Aorta (tissue), 5 donors: Measurements from ENCODE around the gene SOAT2. TPM values are rescaled to one million over a fixed set of nuclear protein-coding genes. Genes with fewer than 3 reads are reported as not detected.
"Not testable (repeated sequence)": the region's sequence is repeated elsewhere in the genome, so short reads cannot be mapped to it uniquely, and the experiment has no call there.

ENCODE experiments used
- ATAC-seq: fragments of 200-7000 bp; cut with Tn5 transposase; one replicate; pipeline ENCODE4 v1.9.1; 2022; ENCODE audit warnings: moderate library complexity; ENCODE audit not compliant: low FRiP score
- DNase-seq, 2 donors: peaks; one replicate each; pipeline ENCODE4 v3.0.0-alpha.2; 2020
- H3K27ac ChIP-seq, 2 donors: one replicate each; pipeline ENCODE4 v1.5.1; 2013; ENCODE audit warnings: low read length in 2 of 2, mild to moderate bottlenecking in 2 of 2, moderate library complexity in 2 of 2, control low read depth in 1 of 2, inconsistent platforms in 1 of 2, low read depth in 1 of 2
- H3K27me3 ChIP-seq, 2 donors: one replicate each; pipeline ENCODE4 v1.6.1; 2013; ENCODE audit warnings: control low read depth in 1 of 2, low read length in 1 of 2, mild to moderate bottlenecking in 1 of 2, moderate library complexity in 1 of 2; ENCODE audit not compliant: insufficient read depth in 2 of 2, control insufficient read depth in 1 of 2
- H3K36me3 ChIP-seq, 2 donors: one replicate each; pipeline ENCODE4 v1.6.1; 2013; ENCODE audit warnings: control low read depth in 1 of 2, low read length in 1 of 2, mild to moderate bottlenecking in 1 of 2; ENCODE audit not compliant: insufficient read depth in 2 of 2, control insufficient read depth in 1 of 2
- H3K4me1 ChIP-seq, 2 donors: one replicate each; pipeline ENCODE4 v1.6.1; 2013; ENCODE audit warnings: low read length in 2 of 2, control low read depth in 1 of 2, mild to moderate bottlenecking in 1 of 2, moderate library complexity in 1 of 2; ENCODE audit not compliant: insufficient read depth in 2 of 2, control insufficient read depth in 1 of 2
- H3K4me3 ChIP-seq, 2 donors: one replicate each; pipeline ENCODE4 v1.5.1; 2013; ENCODE audit warnings: low read length in 2 of 2, control low read depth in 1 of 2, mild to moderate bottlenecking in 1 of 2
- H3K9me3 ChIP-seq: one replicate; pipeline ENCODE4 v1.6.1; 2013; ENCODE audit warnings: mild to moderate bottlenecking, low read length; ENCODE audit not compliant: control insufficient read depth
- WGBS, 2 donors: extraction: QIAGEN DNeasy Blood & Tissue Kit; methylation state at CpG; one replicate each; pipeline ENCODE4 v1.1.7; 2013; 5-methylcytosine and 5-hydroxymethylcytosine counted together
- intact Hi-C, 2 donors: fragments of 100-400 bp; cut with DNase I; formaldehyde crosslinking; loops; one replicate each; pipeline versions ENCODE4 v1.14.2 to v1.15.0; 2022
- polyA plus RNA-seq, 2 donors: library from polyadenylated mRNA; stranded (reverse); fragments of 200-250 nt; gene quantifications; one replicate each; pipeline ENCODE4 v1.2.3, GENCODE V29; 2013
- total RNA-seq, 2 donors: library from RNA; stranded (reverse); fragmentation: NEBNext Ultra II Directional; extraction: Animal tissue kit (Norgen Biotek cat#: 25700); gene quantifications; one replicate each; pipeline ENCODE4 v1.2.1, GENCODE V29; 2021
- donor health status: healthy with polysubstance abuse.
- donor health status: Bipolar disorder and iron deficiency.
- donor health status: DM: no; HTN: no; CAD: no.
- donor health status: DM: no; HTN: no; CAD: no.
- donor health status: DM: yes; HTN: yes; CAD: no.

Gene SOAT2
- total and polyA plus RNA-seq, 4 donors, result 0.63 to 3.4 (median 1.4) TPM

GRCh38 chr12:53105256-53105655 lies 2.0 kb downstream of the SOAT2 start:
- no peak overlapping the region for H3K4me3 ChIP-seq
- intact Hi-C loops, result no loop called here
- peaks cover 0 to 4% of the 10 kb centered on the region in 2 donors for H3K4me1 ChIP-seq
- 93 to 94% methylated on average over 8 of the region's 8 CpGs for WGBS, 2 donors
- no peaks in the 10 kb centered on the region for H3K9me3 ChIP-seq
- H3K27ac ChIP-seq, result no peak overlapping the region
- no peaks in the 10 kb centered on the region for H3K27me3 ChIP-seq
- no peak for ATAC-seq
- no peak for DNase-seq
- no peaks in the 10 kb centered on the region for H3K36me3 ChIP-seq

DNA sequence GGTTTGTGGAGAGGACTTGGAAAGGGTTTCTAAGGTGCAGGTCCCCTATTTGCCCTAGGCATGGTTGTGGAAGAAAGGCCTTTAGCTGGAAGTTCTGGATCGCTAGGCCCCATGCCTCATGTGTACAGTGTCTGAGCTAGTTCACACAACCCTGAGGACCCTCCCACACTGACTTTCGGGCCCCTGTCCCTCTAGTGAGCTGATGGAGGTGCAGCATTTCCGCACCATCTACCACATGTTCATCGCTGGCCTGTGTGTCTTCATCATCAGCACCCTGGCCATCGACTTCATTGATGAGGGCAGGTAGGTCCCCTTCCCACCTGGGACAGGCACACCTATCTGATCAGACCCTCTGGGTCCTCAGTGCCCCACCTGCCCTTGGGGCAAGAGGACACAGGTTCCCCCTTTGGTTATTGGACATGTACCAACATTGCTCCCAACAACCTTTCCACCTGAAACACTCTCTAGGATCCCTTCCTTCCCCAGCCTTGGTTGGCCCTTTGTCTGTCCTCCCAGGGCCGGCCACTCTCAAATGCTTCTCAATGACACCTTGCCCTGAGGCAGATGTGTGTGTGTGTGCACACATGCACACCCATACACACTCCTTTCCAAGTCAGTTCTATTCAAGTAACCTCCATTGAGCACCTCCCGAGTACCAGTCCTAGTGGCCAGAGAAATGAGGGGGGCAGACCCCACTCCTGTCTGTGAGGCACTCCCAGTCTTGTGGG lies 2.6 kb downstream of the SOAT2 start:
- Histone ChIP-seq H3K9me3 (no peaks in the 10 kb centered on the region), H3K27me3 (no peaks in the 10 kb centered on the region), H3K4me3 (no peak overlapping the region), H3K4me1 (peaks cover 0 to 4% of the 10 kb centered on the region in 2 donors), H3K27ac (no peak overlapping the region), H3K36me3 (no peaks in the 10 kb centered on the region)
- intact Hi-C loops, result no loop called here
- no peak for ATAC-seq
- WGBS, 2 donors, result 91 to 94% methylated on average over 7 of the region's 7 CpGs
- DNase-seq, result no peak

DNA sequence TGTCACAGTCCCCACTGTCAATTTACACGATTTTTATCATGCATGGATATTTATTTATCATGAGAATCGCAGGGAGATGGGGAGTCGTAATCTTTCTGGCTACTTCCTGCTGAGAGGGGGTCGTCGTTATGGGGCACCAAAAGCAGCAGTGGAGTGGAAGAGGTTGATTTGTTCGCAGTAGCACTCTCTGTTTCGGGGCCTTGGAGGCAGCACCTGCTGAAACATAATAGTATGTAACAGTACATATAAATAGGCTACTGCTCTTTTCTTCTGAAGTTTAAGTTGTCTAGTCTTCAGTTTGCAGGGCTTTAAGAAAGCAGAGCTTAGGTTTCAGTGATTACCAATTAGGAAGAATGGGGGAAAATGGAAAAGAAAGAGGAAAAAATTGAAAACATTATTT lies 3.8 kb downstream of the SOAT2 start:
- intact Hi-C loops, result no loop called here
- ATAC-seq, result no peak
- WGBS, 2 donors, result 30 to 33% methylated on average over 7 of the region's 7 CpGs
- Histone ChIP-seq H3K27me3 (no peaks in the 10 kb centered on the region), H3K4me1 (peaks cover 0 to 4% of the 10 kb centered on the region in 2 donors), H3K9me3 (no peaks in the 10 kb centered on the region), H3K4me3 (no peak overlapping the region), H3K27ac (peak overlapping the region in 1 of 2 donors; percentile 45), H3K36me3 (no peaks in the 10 kb centered on the region)
- no peak for DNase-seq

DNA sequence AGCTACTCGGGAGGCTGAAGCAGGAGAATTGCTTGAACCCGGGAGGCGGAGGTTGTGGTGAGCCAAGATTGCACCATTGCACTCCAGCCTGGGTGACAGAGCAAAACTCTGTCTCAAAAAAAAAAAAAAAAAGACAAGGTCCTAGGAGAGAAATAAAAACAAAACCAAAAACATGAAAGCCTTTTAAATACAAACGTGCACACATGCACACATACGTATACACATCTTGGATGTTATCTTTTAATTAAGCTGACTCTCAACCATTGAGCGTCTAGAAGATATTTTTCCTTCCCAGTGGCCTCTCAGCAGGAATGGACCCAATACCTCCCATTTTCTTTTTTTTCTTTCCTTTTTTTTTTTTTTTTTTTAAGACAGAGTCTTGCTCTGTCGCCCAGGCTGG lies 9.1 kb downstream of the SOAT2 start:
- H3K27ac ChIP-seq, H3K9me3 ChIP-seq, H3K4me3 ChIP-seq, H3K36me3 ChIP-seq, intact Hi-C loops, H3K4me1 ChIP-seq, DNase-seq, H3K27me3 ChIP-seq, ATAC-seq: not testable (repeated sequence)
- WGBS, 2 donors, result 95 to 96% methylated on average over 6 to 7 of the region's 7 CpGs

DNA sequence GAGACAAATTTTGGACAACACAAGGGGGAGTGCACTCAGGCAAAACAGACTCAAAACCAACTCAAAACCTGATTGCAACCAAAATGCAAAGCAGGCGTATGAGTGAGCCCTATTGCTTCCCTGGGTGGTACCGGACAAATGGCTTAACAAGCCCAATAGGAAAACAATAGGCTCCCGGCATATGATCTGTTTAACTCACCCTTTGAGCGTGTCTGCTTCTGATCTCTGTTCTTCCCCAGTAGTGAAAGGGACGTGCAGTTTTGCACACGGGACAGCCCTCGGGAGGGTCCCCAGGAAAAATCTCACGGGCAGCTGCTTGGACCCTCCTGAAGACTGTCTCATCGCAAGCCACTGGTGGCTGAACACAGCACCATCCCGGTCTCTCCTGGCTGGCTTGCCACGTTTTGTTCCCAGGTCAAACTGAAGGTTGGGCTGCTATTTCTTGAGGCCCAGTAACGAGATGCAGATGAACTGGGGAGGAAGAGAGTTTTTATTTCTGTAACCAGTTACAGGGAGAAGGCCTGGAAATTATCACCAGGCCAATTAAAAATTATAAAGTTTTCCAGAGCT lies 9.9 kb downstream of the SOAT2 start:
- H3K4me3 ChIP-seq, result no peak overlapping the region

GRCh38 chr12:53113951-53114350 lies 10.7 kb downstream of the SOAT2 start:
- no peak for DNase-seq
- peak overlapping the region in 1 of 2 donors; percentile 6 for H3K27ac ChIP-seq
- intact Hi-C loops, result no loop called here

More for the DNA sequence above, 9.9 kb downstream of the SOAT2 start:
- intact Hi-C loops, result no loop called here
- WGBS, 2 donors, result 89 to 90% methylated on average over 12 of the region's 12 CpGs
- DNase-seq, result no peak
- Histone ChIP-seq H3K4me1 (no peaks in the 10 kb centered on the region), H3K27me3 (no peaks in the 10 kb centered on the region), H3K36me3 (no peaks in the 10 kb centered on the region), H3K9me3 (no peaks in the 10 kb centered on the region), H3K27ac (no peak overlapping the region)
- ATAC-seq, result no peak

GRCh38 chr12:53115112-53115890 lies 12.0 kb downstream of the SOAT2 start:
- H3K9me3 ChIP-seq, result no peaks in the 10 kb centered on the region
- H3K27ac ChIP-seq, result peak overlapping the region; percentile 73 to 99
- WGBS, 2 donors, result 89% methylated on average over 33 of the region's 33 CpGs
- ATAC-seq (peak; percentile 62), DNase-seq (no peak)
- H3K36me3 ChIP-seq, result no peaks in the 10 kb centered on the region
- no peaks in the 10 kb centered on the region for H3K4me1 ChIP-seq
- no peaks in the 10 kb centered on the region for H3K27me3 ChIP-seq
- no peak overlapping the region for H3K4me3 ChIP-seq
- intact Hi-C loops, result loop anchor here (5.0 kb wide), 2 partner anchors 37 to 42 kb away; no protein-coding TSS in a partner anchor

More at GRCh38 chr12:53113951-53114350, 10.7 kb downstream of the SOAT2 start:
- ATAC-seq, result no peak
- no peaks in the 10 kb centered on the region for H3K36me3 ChIP-seq
- H3K27me3 ChIP-seq, result no peaks in the 10 kb centered on the region
- H3K9me3 ChIP-seq, result no peaks in the 10 kb centered on the region
- H3K4me3 ChIP-seq, result no peak overlapping the region
- no peaks in the 10 kb centered on the region for H3K4me1 ChIP-seq

GRCh38 chr12:53115891-53116648 lies 12.8 kb downstream of the SOAT2 start:
- 39 to 40% methylated on average over 8 of the region's 8 CpGs for WGBS, 2 donors
- ATAC-seq (peak; percentile 72), DNase-seq (no peak)
- H3K27me3 ChIP-seq, result no peaks in the 10 kb centered on the region
- intact Hi-C loops, result loop anchor here (5.0 kb wide), 2 partner anchors 36 to 41 kb away; no protein-coding TSS in a partner anchor
- H3K36me3 ChIP-seq, result no peaks in the 10 kb centered on the region
- H3K4me3 ChIP-seq, result no peak overlapping the region
- H3K4me1 ChIP-seq, result no peaks in the 10 kb centered on the region
- H3K9me3 ChIP-seq, result no peaks in the 10 kb centered on the region
- H3K27ac ChIP-seq, result peak overlapping the region; percentile 15 to 99
